GM18873 (cell line): ENCODE measurements around the gene ZSCAN26.
A peak's percentile ranks its signal among the peaks of the same experiment; 100 is the strongest.
"Not testable (repeated sequence)": the region's sequence is repeated elsewhere in the genome, so short reads cannot be mapped to it uniquely, and the experiment has no call there.

Experiments
- ATAC-seq: cut with Tn5 transposase; IDR thresholded peaks from one replicate; pipeline ENCODE4 v1.9.1; 2021; ENCODE audit warnings: mild to moderate bottlenecking, moderate library complexity, moderate number of reproducible peaks; ENCODE audit not compliant: unreplicated experiment, low FRiP score

ZSCAN26 gene

DNA sequence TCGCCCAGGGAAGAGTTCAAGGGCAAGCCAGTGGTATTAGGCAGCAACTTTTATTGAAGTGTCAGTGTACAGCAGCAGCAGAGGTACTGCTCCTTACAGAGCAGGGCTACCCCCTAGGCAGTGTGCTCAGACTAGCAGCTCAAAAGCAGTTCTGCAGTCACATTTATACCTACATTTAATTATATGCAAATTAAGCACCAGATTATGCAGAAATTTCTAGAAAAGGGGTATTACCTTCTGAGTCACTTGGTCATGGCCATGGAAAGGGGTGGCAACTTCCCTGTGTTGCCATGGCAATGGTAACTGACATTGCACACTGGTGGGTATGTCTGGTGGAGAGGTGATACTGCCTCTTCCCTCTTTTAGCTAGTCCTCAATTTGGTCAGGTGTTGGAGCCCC is 12.8 kb upstream of the ZSCAN26 start:
- no peak for ATAC-seq

DNA sequence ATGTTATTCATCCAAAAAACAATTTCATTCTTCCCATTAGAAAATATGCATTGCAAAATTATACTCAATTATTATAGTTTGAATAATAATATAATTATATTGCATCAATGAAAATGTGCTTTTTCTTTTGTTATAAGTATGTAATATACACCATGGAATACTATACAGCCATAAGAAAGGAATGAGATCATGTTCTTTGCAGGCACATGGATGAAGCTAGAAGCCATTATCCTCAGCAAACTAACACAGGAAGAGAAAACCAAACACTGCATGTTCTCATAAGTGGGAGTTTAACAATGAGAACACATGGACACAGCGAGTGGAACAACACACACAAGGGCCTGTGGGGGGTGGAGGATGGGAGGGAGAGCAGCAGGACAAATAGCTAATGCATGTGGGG is 9.9 kb upstream of the ZSCAN26 start:
- ATAC-seq, result no peak

DNA sequence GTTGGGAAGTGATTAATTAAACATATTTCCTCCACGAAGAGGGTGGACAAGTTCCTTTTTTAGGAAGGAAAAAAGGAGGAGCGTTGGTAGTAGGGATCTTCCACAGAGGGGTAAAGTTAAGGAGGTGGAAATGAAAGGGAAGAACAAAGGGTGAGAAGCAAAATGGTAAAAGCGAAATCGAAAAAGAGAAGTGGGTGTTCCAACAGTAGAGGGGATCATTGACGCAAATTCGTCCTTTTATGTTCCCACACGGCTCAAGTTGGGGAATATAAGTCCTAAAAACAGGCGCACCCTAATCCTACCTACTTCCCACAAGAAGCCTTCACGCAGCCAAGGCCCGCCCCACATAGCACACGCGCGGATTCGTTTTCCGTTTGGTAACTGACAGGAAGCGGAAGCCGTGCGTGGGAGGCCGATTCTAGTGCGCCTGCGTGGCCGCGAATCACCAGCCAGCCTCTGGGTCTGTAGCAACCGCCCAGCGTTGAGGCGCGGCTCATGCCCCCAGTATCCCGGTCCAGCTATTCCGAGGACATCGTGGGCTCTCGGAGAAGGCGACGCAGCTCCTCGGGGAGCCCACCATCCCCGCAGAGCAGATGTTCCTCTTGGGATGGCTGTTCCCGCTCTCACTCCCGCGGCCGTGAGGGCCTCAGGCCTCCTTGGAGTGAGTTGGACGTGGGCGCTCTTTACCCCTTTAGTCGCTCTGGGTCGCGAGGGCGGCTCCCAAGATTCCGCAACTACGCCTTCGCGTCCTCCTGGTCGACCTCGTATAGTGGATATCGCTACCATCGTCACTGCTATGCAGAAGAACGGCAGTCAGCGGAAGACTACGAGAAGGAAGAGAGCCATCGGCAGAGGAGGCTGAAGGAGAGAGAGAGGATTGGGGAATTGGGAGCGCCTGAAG is 7.8 kb upstream of the ZSCAN26 start, which contains the start of gene NKAPL:
TSS of gene NKAPL (plus strand) at position 421 of the 901 bp plus-strand sequence. CDS start at position 496, 75 bp downstream.
- no peak for ATAC-seq

DNA sequence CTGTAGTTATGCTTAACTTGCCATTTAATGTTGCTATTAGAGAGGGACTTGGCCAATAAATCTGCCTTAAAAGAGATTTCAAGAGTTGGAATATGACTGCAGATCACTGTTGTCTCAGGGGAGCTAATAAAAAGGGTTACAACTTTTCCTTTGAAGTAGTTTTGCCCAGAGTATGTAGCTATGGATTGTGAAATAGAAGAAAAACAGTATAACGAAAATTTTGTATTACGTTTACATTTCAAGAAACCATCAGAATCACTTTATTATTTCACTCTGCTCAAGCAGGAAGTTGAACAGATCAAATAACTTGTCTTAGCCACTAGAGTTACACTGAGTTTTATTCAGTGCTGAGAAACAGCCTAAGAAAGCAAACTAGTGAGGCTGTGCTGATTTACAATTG is 3.0 kb upstream of the ZSCAN26 start:
- ATAC-seq, result no peak

DNA sequence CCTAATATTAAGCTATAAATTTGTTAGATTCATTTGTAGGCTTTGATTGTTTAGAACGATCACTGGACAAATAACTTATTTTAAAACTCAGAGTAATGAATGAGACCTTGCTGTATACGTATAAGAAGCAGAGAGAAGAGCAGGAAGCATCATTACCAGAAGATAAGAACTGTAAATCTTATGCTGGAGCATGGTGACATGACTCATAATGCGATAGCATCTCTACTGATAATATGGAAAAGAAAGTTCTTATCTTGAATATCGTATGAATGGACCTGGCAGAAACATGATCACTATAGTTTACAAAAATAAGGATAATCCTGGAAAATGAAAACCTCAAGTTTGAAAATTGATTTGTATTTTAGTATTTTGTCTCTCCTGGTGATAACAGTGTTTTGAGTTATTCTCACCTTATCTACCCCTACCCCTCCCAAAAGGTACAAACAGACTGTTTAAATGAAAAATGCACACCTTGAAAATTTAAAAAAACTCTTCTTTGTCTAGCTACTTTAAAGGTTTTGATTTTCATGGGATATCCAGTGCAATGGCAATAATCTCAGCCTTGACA is 2.0 kb upstream of the ZSCAN26 start:
- no peak for ATAC-seq

DNA sequence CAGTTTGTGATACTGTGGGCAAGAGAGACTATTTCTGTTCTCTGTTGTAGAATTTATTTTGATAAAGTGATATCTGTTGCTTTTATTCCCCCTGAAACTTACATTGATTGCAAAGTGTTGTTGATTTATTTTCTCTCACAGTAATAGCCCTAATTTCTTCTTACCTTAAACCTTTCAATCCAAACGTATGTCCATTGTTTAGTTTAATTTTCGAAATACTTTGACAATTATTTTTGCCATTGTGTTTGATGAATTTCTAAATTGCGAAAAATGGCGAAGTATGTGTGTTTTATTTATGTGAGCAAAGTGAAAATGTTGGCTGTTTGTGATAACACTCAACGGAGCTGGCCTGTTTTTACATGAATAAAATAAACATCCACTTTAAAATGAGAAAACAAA is 381 bp upstream of the ZSCAN26 start:
- ATAC-seq, result no peak

DNA sequence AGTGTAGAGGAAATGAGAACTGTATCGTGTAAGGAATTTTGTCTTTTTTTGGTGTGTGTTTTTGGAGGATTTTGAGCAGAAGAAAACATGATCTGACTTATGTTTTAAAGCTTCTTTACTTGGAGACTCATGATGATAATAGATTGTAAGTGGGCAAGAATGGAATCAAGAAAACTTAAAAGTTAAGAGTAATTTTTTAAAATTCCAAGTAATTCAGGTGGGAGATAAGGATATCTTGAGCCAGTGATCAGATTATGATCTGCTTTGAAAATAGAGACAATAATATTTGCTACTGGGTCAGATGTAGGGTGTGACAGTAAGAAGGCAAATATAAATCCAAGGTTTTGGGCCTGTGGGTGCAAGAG is 734 bp downstream of the ZSCAN26 start:
- no peak for ATAC-seq

DNA sequence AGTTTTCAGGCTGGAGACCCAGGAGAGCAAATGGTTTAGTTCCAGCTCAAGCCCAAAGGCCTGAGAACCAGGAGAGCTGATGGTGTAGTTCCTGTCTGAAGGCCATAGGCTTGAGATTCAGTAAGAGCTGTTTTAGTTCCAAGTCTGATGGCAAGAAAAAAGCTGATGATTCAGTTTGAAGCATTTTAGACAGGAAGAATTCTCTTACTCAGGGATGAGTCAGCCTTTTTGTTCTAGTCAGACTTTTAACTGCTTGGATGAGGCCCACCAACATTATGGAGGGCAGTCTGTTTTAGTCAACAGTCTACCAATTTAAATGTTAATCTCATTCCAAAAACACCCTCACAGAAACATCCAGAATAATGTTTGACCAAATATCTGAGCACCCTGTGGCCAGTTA is 2.5 kb downstream of the ZSCAN26 start:
- ATAC-seq, result no peak

DNA sequence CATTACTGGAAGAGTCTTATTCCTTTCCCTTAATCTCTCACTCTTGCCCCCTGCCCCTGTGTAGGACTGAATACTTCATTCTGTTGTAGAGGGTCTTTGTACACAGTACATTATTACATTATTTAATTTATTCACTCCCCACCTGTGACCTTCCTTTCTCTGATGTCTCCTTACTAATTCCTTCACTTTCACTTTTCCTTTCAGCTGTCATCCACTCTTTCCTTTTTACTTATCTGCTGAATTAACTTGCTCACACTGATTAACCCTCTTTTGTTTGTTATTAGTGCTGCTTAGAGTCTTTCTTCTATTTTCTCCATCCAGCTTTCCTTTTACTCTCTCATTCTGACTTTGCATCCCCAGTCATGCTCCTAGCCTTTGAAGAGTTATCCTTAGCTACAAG is 7.9 kb downstream of the ZSCAN26 start:
- ATAC-seq, result no peak

DNA sequence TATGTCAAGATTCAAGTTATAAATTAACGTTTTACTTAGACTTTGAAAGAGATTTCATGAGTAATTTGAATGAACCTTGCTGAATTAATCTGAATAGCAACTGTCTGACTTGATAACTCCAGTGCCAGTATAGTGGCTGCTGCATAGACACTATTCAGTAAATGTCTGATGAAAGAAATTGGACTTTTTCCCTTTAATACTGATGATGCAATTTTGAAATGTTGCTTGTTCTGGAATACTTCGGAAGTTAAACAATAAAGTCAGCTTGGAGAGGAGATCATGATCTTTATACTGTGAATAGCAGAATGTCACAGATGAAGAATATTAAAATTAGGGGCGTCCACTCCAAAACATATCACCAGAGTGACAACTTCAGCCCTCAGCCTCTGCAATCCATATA is 10.8 kb downstream of the ZSCAN26 start:
- no peak for ATAC-seq

DNA sequence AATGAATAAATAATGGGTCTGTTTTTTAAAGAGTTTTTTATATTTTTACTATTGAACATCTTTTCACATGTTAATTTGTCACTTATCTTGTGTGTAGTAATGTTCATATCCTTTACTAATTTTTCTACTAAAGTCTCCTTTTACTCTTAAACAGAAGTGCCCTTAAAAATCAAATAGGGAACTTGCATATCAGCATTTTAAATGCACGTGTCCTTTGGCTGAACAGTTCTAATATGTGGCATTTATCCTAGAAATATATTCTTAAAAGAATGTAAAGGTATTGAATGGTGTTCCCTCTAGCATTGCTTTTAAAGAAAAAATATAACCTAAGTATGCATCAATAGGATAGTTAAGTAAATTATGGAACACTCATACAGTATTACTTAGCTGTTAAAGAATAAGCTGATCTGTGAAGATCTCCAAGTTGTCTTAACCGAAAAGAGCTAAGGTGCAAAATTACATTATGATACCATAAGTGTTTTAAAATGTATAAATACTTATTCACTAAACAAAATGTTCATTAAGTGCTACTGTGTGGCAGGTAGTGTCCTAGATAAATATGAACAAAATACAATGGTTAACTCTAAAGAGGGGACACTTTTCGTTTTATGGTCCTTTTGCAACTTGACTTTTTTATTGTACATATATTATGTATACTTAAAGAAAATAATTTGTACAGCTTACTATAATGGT is 13.8 kb downstream of the ZSCAN26 start:
- ATAC-seq, result no peak

DNA sequence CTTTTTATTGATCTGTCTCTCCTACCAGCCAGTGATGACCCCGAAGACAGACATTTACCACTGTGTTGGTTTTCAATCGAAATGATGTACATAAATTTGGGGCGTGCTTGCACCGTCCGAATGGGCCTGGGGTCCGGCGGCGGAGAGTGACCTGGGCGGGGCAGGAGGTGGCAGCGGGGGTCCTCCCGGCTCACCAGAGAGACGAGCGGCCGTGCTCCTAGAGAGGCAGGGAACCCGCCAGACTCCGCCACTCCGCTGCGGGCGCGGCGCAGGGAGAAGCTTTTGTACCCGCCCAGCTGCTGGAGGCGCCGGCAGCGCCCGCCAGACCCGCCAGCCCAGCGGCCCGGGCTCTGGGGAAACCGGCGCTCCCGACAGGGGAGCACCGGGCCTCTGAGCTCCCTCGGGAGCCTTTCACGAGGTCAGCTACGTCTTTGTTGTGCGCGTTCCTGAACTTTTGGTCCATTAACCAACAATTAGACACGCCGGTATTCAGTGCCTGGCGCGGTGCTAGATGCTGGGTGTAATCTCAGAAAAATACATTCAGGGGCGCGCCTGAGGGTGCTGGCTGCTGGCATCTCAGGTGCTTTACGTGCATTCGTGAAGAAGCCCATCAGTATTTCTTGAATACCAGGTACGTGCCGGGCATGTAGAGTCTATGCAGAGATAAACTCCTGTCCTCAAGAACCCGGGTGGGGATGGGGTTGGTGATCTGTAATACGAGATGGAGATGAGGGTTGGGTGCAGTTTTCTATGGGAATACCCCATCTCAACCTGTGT is 14.5 kb downstream of the ZSCAN26 start, which contains the start of gene PGBD1:
TSS of gene PGBD1 (plus strand) at position 285 of the 777 bp plus-strand sequence. CDS start 2,242 bp downstream, outside the sequence.
- ATAC-seq, result peak; percentile 53

DNA sequence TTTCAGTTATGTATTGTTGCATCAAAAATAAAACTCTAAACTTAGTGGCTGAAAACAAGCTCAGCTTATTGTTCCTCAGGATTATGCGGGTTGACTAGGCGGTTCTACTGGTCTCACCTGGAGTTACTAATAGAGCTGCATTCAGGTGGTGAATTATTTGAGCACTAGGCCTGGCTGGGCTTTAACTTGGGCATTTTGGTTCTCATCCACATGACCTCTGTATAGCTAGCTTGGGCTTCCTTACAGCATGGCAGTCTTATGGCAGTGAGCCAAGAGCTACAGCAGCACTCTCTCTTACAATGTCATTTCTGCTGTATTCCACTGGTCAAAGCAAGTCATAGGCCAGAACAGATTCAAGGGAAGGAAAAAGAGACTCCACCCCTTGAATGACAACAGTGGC is 16.0 kb downstream of the ZSCAN26 start:
- ATAC-seq, result no peak

DNA sequence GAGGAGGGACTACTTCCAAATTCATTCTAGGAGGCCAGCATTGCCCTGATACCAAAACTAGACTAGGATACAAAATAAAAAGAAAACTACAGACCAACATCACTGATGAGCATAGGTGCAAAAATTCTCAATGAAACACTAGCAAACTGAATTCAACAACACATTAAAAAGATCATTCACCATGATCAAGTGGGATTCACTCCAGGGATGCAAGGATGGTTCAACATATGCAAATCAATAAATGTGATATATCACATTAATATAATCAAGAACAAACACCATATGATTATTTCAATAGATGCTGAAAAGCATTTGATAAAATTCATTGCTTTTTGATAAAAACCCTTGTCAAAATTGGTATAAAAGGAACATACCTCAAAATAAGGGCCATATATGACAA is 24.6 kb downstream of the ZSCAN26 start:
- ATAC-seq, result no peak

DNA sequence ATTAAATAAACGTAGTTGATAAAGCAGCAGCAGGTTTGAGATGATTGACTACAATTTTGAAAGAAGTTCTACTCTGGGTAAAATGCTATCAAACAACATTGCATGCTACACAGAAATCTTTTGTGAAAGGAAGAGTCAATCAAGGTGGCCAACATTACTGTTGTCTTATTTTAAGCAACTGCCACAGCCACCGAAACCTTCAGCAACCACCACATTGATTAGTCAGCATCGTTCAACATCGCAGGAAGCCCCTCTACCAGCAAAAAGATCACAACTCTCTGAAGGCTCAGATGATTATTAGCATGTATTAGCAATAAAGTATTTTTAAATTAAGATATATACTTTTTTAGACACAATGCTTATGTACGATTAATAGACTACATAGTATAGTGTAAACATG is 28.4 kb downstream of the ZSCAN26 start:
- ATAC-seq, result no peak

DNA sequence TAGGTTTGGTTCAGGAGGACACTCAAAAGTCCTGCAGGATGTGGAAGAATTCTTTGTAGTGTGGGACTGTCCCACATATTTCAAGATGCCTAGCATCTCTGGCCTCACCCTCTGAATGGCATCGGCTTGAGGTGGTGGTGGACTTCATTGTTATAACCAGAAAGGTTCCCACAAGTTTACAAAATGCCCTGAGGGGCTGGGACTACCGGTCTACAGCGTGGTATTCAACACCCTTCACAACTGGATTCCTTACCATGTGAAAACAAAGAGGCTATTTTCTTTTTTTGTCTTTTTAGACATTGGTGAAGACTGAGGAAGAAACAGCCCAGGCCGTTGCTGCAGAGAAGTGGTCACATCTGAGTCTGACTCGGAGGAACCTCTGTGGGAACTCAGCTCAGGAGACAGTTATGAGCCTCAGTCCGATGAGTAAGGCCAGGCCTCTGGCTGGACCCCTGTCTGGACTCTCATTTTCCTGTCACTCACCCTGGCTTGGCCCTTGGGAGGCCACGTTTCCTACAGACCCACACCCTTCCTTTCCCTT is 29.6 kb downstream of the ZSCAN26 start:
- ATAC-seq, result no peak

DNA sequence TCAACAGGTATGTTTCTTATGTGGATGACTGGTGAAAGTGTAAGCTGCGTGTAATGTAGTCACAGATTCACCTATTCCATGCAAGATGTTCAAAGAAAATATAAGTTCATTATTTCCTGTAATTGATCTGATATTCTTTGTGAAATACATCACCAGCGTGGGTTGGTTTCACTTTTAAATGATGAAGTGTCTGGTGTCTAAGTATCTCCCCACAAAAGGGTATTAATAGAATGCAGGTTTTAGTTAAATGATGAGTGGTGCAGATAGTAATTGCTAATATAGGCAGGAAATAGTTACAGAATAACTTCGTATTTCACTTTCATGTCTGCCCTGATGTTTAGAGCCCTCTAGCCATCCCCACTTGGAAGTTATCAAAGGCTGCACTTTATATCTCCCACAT is 36.6 kb downstream of the ZSCAN26 start:
- ATAC-seq, result peak; percentile 82

DNA sequence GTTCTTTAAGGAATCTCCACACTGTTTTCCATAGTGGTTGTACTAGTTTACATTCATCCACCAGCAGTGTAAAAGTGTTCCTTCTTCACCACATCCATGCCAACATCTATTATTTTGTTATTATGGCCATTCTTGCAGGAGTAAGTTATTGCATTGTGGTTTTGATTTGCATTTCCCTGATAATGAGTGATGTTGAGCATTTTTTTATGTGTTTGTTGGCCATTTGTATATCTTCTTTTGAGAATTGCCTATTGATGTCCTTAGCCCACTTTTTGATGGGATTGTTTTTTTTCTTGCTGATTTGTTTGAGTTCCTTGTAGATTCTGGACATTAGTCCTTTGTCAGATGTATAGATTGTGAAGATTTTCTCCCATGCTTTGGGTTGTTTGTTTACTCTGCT is 39.4 kb downstream of the ZSCAN26 start:
- ATAC-seq, result not testable (repeated sequence)

DNA sequence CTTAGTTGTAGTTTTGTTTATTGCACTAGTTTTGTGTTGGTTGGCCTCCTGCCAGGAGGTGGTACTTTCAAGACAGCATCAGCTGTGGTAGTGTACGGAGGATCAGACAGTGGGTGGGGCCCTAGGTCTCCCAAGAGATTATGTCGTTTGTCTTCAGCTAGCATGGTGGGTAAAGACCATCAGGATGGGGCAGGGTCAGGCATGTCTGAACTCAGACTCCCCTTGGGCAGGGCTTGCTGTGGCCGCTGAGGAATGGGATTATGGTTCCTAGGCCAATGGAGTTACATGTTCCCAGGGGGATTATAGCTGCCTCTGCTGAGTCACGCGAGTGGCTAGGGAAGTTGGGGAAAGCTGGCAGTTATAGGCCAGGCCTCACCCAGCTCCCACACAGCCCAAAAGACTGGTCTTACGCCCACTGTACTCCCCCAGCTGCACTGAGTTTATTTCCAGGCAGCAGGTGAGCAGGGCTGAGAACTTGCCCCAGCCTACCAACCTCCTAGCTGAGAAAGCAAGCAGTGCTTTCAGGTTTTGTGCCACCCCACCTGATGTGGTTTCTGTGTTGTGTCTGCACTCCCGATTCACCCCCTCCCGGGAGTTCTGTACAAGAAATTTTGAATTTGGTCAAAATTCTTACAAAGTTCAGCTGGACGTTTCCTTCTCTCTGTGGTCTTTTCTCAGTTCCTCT is 44.3 kb downstream of the ZSCAN26 start:
- no peak for ATAC-seq

DNA sequence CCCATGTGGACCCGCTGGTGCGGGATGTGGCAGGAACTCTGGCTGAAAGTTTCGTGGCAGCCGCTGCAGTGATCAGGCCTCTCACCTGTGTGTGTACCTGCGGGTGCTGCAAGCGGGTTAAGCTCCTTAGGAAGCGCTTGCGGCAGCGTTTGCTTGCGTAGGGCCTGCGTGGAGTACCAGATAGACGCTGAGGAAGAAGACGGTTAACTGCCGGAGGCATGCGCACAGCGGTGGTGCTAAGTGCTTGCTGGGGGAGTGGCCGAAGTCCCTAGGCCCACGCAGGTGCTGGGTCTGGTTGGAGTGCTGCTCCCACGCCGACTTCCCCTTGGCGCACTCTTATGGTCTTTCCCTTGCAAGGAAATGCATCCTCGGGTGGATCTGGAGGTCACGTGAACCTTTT is 46.0 kb downstream of the ZSCAN26 start:
- no peak for ATAC-seq
